Effector CD4-positive, alpha-beta T cell (primary cell): ENCODE measurements around the gene MCRIP1.

Experiments used
- DNase-seq: peaks from one replicate; pipeline ENCODE4 v3.0.0-alpha.2; 2020

The MCRIP1 gene

GRCh38 chr17:81817758-81818147, 15.3 kb downstream of the MCRIP1 start:
- DNase-seq = no peak

GRCh38 chr17:81815646-81815986, 17.5 kb downstream of the MCRIP1 start:
- DNase-seq = no peak

- DNase-seq = no peak
These were observed 18.1 kb downstream of the MCRIP1 start for GRCh38 chr17:81814748-81815645.

- DNase-seq = no peak
These were observed 19.0 kb downstream of the MCRIP1 start for GRCh38 chr17:81813861-81814683.

- no peak for DNase-seq
These were observed 19.8 kb downstream of the MCRIP1 start for GRCh38 chr17:81813371-81813684.

- DNase-seq = no peak
These were observed 20.3 kb downstream of the MCRIP1 start for GRCh38 chr17:81812571-81813370.

- no peak for DNase-seq
These were observed 21.2 kb downstream of the MCRIP1 start for GRCh38 chr17:81811705-81812570.

- no peak for DNase-seq
These were observed 22.0 kb downstream of the MCRIP1 start for GRCh38 chr17:81810892-81811704.

GRCh38 chr17:81810476-81810875, 22.6 kb downstream of the MCRIP1 start:
- no peak for DNase-seq

- DNase-seq = no peak
These were observed 23.5 kb downstream of the MCRIP1 start for GRCh38 chr17:81809556-81809998.

GRCh38 chr17:81808778-81809555, 24.1 kb downstream of the MCRIP1 start:
- DNase-seq = no peak

- DNase-seq = no peak
These were observed 25.3 kb downstream of the MCRIP1 start for GRCh38 chr17:81807839-81808238.

GRCh38 chr17:81807210-81807719, 25.8 kb downstream of the MCRIP1 start:
- no peak for DNase-seq

GRCh38 chr17:81806461-81807209, 26.5 kb downstream of the MCRIP1 start:
- no peak for DNase-seq

- no peak for DNase-seq
These were observed 27.2 kb downstream of the MCRIP1 start for GRCh38 chr17:81805707-81806460.

- DNase-seq = no peak
These were observed 28.3 kb downstream of the MCRIP1 start for GRCh38 chr17:81804559-81805399.

- DNase-seq = no peak
These were observed 29.1 kb downstream of the MCRIP1 start, which contains the start of gene GCGR for GRCh38 chr17:81803728-81804558. Gene GCGR (plus strand): TSS chr17:81804150. CDS start chr17:81809019, 4,869 bp downstream.
